Muscle of leg (tissue), 11 donors: ENCODE data around the gene GMDS. TPM values are rescaled to one million over a fixed set of nuclear protein-coding genes. Genes with fewer than 3 reads are reported as not detected.

ENCODE experiments used
- DNase-seq: peaks from one replicate; pipeline ENCODE4 v3.0.0; 2013
- H3K27ac ChIP-seq: one replicate; pipeline ENCODE4 v1.5.1; 2013; ENCODE audit warnings: mild to moderate bottlenecking, low read length, control low read depth
- H3K27me3 ChIP-seq: one replicate; pipeline ENCODE4 v1.6.1; 2013; ENCODE audit warnings: low read length; ENCODE audit not compliant: control insufficient read depth, insufficient read depth
- H3K36me3 ChIP-seq: one replicate; pipeline ENCODE4 v1.6.1; 2013; ENCODE audit warnings: low read length; ENCODE audit not compliant: control insufficient read depth, insufficient read depth
- H3K4me1 ChIP-seq: one replicate; pipeline ENCODE4 v1.6.1; 2013; ENCODE audit warnings: low read length; ENCODE audit not compliant: control insufficient read depth, insufficient read depth
- H3K4me3 ChIP-seq: one replicate; pipeline ENCODE4 v1.5.1; 2013; ENCODE audit warnings: low read length, control low read depth
- H3K9me3 ChIP-seq: replicated peaks from 2 replicates; pipeline ENCODE4 v1.6.1; 2013; ENCODE audit warnings: low read depth, low read length; ENCODE audit not compliant: control insufficient read depth
- WGBS: methylation state at CpG from one replicate; pipeline ENCODE4 v1.1.5; 2013; ENCODE audit warnings: missing lambda C conversion rate; ENCODE audit not compliant: insufficient coverage; 5-methylcytosine and 5-hydroxymethylcytosine counted together
- polyA plus RNA-seq, 8 donors: library from polyadenylated mRNA; unstranded; fragments of 120-200 nt; gene quantifications; one replicate each; pipeline versions ENCODE4 v1.2.1 to v1.2.3, GENCODE V29; 2013; ENCODE audit warnings: inconsistent platforms in 1 of 8, low replicate concordance in 1 of 8; ENCODE audit not compliant: insufficient read length in 8 of 8, insufficient read depth in 1 of 8
- total RNA-seq: library from RNA; stranded (reverse); fragments of 120-200 nt; gene quantifications from one replicate; pipeline ENCODE4 v1.2.4, GENCODE V29; 2013

The GMDS gene
- total and polyA plus RNA-seq, 9 donors: 3.9 to 17.0 (median 11.9) TPM

GRCh38 chr6:1584146-1584545 is 661.3 kb downstream of the GMDS start:
- peaks cover 5% of the 10 kb centered on the region for H3K27me3 ChIP-seq
- WGBS: 100% methylated on average over 1 of the region's 5 CpGs
- H3K4me1 ChIP-seq: peaks cover 8% of the 10 kb centered on the region
- no peak overlapping the region for H3K27ac ChIP-seq
- DNase-seq: no peak
- no peaks in the 10 kb centered on the region for H3K36me3 ChIP-seq
- H3K9me3 ChIP-seq: no peaks in the 10 kb centered on the region
- H3K4me3 ChIP-seq: no peak overlapping the region

- H3K4me3 ChIP-seq: no peak overlapping the region
- no peak for DNase-seq
- no peaks in the 10 kb centered on the region for H3K9me3 ChIP-seq
- H3K27ac ChIP-seq: no peak overlapping the region
- peaks cover 2% of the 10 kb centered on the region for H3K27me3 ChIP-seq
- no peaks in the 10 kb centered on the region for H3K36me3 ChIP-seq
- WGBS: 87% methylated on average over 23 of the region's 31 CpGs
- peaks cover 9% of the 10 kb centered on the region for H3K4me1 ChIP-seq
These were observed 664.0 kb downstream of the GMDS start for GRCh38 chr6:1581120-1581991.

- peaks cover 2% of the 10 kb centered on the region for H3K27me3 ChIP-seq
- DNase-seq: no peak
- H3K4me1 ChIP-seq: peaks cover 15% of the 10 kb centered on the region
- H3K9me3 ChIP-seq: no peaks in the 10 kb centered on the region
- no peak overlapping the region for H3K4me3 ChIP-seq
- H3K27ac ChIP-seq: no peak overlapping the region
- 83% methylated on average over 4 of the region's 9 CpGs for WGBS
- no peaks in the 10 kb centered on the region for H3K36me3 ChIP-seq
These were observed 664.8 kb downstream of the GMDS start for GRCh38 chr6:1580585-1580984.

GRCh38 chr6:1580109-1580508 is 665.3 kb downstream of the GMDS start:
- Histone ChIP-seq H3K4me1 (peaks cover 20% of the 10 kb centered on the region), H3K36me3 (no peaks in the 10 kb centered on the region), H3K27me3 (peaks cover 2% of the 10 kb centered on the region), H3K27ac (no peak overlapping the region), H3K9me3 (no peaks in the 10 kb centered on the region), H3K4me3 (no peak overlapping the region)
- DNase-seq: no peak
- 57% methylated on average over 3 of the region's 6 CpGs for WGBS

- H3K4me3 ChIP-seq: no peak overlapping the region
- H3K36me3 ChIP-seq: no peaks in the 10 kb centered on the region
- no peak for DNase-seq
- H3K27ac ChIP-seq: no peak overlapping the region
- H3K4me1 ChIP-seq: peaks cover 29% of the 10 kb centered on the region
- H3K9me3 ChIP-seq: no peaks in the 10 kb centered on the region
- peaks cover under 1% of the 10 kb centered on the region for H3K27me3 ChIP-seq
- 74% methylated on average over 3 of the region's 5 CpGs for WGBS
These were observed 666.3 kb downstream of the GMDS start for GRCh38 chr6:1579096-1579495.

- Histone ChIP-seq H3K27ac (no peak overlapping the region), H3K36me3 (no peaks in the 10 kb centered on the region), H3K4me1 (peaks cover 32% of the 10 kb centered on the region), H3K4me3 (no peak overlapping the region), H3K9me3 (no peaks in the 10 kb centered on the region), H3K27me3 (no peaks in the 10 kb centered on the region)
- DNase-seq: no peak
- WGBS: 91% methylated on average over 14 of the region's 19 CpGs
These were observed 667.3 kb downstream of the GMDS start for GRCh38 chr6:1577896-1578745.

- Histone ChIP-seq H3K27me3 (no peaks in the 10 kb centered on the region), H3K27ac (no peak overlapping the region), H3K36me3 (no peaks in the 10 kb centered on the region), H3K4me3 (no peak overlapping the region), H3K4me1 (peaks cover 32% of the 10 kb centered on the region), H3K9me3 (no peaks in the 10 kb centered on the region)
- DNase-seq: no peak
- 96% methylated on average over 6 of the region's 11 CpGs for WGBS
These were observed 668.2 kb downstream of the GMDS start for GRCh38 chr6:1577146-1577680.

- Histone ChIP-seq H3K27ac (no peak overlapping the region), H3K9me3 (no peaks in the 10 kb centered on the region), H3K4me1 (peaks cover 32% of the 10 kb centered on the region), H3K36me3 (no peaks in the 10 kb centered on the region), H3K27me3 (no peaks in the 10 kb centered on the region), H3K4me3 (no peak overlapping the region)
- no peak for DNase-seq
- 91% methylated on average over 10 of the region's 11 CpGs for WGBS
These were observed 668.7 kb downstream of the GMDS start for GRCh38 chr6:1576711-1577110.

- Histone ChIP-seq H3K27me3 (no peaks in the 10 kb centered on the region), H3K9me3 (peaks cover 2% of the 10 kb centered on the region), H3K4me3 (no peak overlapping the region), H3K27ac (no peak overlapping the region), H3K36me3 (no peaks in the 10 kb centered on the region), H3K4me1 (peaks cover 32% of the 10 kb centered on the region)
- WGBS: 77% methylated on average over 4 of the region's 9 CpGs
- DNase-seq: no peak
These were observed 669.2 kb downstream of the GMDS start for GRCh38 chr6:1576166-1576565.
